Measurements from ENCODE around the gene FKBP9.
"Not testable (repeated sequence)": the region's sequence is repeated elsewhere in the genome, so short reads cannot be mapped to it uniquely, and the experiment has no call there.

DNA sequence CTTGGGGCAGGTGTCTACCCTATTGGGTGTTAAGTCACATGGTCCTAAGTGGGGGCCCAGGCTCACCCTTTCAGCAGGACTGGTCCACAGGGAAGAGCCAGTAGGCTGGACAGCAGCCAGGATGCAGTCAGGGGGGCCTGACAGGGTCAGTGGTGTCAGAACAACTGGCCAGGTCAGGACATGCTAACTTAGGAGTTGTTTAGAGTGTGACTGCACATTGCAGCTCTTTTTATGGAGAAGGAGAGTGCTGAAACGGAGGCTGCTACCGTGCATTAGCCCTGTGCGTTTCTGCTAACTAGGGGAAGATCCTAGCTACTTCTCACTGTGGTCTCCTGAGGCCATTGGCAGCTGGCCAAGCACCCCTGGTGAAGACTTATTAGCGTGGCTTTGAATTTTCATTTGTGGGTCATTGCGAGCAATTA is 6.7 kb downstream of the FKBP9 start:
- TF ChIP-seq CTCF, POLR2A (IDR thresholded peaks at IDR 0.05): not testable (repeated sequence)

Data from lower leg skin (tissue), 3 donors.